Measurements from ENCODE around the gene RBM14.
"Not testable (repeated sequence)": the region's sequence is repeated elsewhere in the genome, so short reads cannot be mapped to it uniquely, and the experiment has no call there.

Gene RBM14

GRCh38 chr11:66595245-66595904 lies 21.1 kb upstream of the RBM14 start:
- in situ Hi-C loops (cut with HindIII; ENCODE audit: low sequenced_read_pairs) = no loop called here

- in situ Hi-C loops (cut with HindIII; ENCODE audit: low sequenced_read_pairs) = no loop called here
Measured at GRCh38 chr11:66598993-66599392, 17.4 kb upstream of the RBM14 start.

- in situ Hi-C loops (cut with HindIII; ENCODE audit: low sequenced_read_pairs) = loop anchor here (5.0 kb wide), 1 partner anchor 43 kb away; no protein-coding TSS in a partner anchor
Measured at GRCh38 chr11:66600219-66600618, 16.2 kb upstream of the RBM14 start.

GRCh38 chr11:66600631-66601233 lies 15.7 kb upstream of the RBM14 start:
- in situ Hi-C loops (cut with HindIII; ENCODE audit: low sequenced_read_pairs) = loop anchor here (5.0 kb wide), 1 partner anchor 43 kb away; no protein-coding TSS in a partner anchor

- in situ Hi-C loops (cut with HindIII; ENCODE audit: low sequenced_read_pairs) = loop anchor here (5.0 kb wide), 1 partner anchor 46 kb away; no protein-coding TSS in a partner anchor
Measured at GRCh38 chr11:66603072-66603471, 13.4 kb upstream of the RBM14 start.

GRCh38 chr11:66604155-66604554 lies 12.3 kb upstream of the RBM14 start:
- in situ Hi-C loops (cut with HindIII; ENCODE audit: low sequenced_read_pairs) = loop anchor here (5.0 kb wide), 1 partner anchor 47 kb away; no protein-coding TSS in a partner anchor

GRCh38 chr11:66606608-66607007 lies 9.8 kb upstream of the RBM14 start:
- in situ Hi-C loops (cut with HindIII; ENCODE audit: low sequenced_read_pairs) = not testable (repeated sequence)

GRCh38 chr11:66607126-66607834 lies 9.2 kb upstream of the RBM14 start:
- in situ Hi-C loops (cut with HindIII; ENCODE audit: low sequenced_read_pairs) = no loop called here

GRCh38 chr11:66609721-66610617 lies 6.5 kb upstream of the RBM14 start:
- in situ Hi-C loops (cut with HindIII; ENCODE audit: low sequenced_read_pairs) = no loop called here

- in situ Hi-C loops (cut with HindIII; ENCODE audit: low sequenced_read_pairs) = no loop called here
Measured at GRCh38 chr11:66612458-66612857, 4.0 kb upstream of the RBM14 start.

- in situ Hi-C loops (cut with HindIII; ENCODE audit: low sequenced_read_pairs) = no loop called here
Measured at GRCh38 chr11:66614073-66614472, 2.4 kb upstream of the RBM14 start.

- in situ Hi-C loops (cut with HindIII; ENCODE audit: low sequenced_read_pairs) = no loop called here
Measured at GRCh38 chr11:66617155-66617834, 865 bp downstream of the RBM14 start.

GRCh38 chr11:66619080-66619554 lies 2.7 kb downstream of the RBM14 start:
- in situ Hi-C loops (cut with HindIII; ENCODE audit: low sequenced_read_pairs) = no loop called here

- in situ Hi-C loops (cut with HindIII; ENCODE audit: low sequenced_read_pairs) = loop anchor here (5.0 kb wide), 2 partner anchors 53 to 82 kb away; partner anchors contain the start of gene RBM4B
Measured at GRCh38 chr11:66624450-66624849, 8.0 kb downstream of the RBM14 start.

- in situ Hi-C loops (cut with HindIII; ENCODE audit: low sequenced_read_pairs) = no loop called here
Measured at GRCh38 chr11:66625041-66625751, 8.8 kb downstream of the RBM14 start.

GRCh38 chr11:66625752-66626149 lies 9.3 kb downstream of the RBM14 start:
- in situ Hi-C loops (cut with HindIII; ENCODE audit: low sequenced_read_pairs) = no loop called here

GRCh38 chr11:66626382-66626781 lies 10.0 kb downstream of the RBM14 start:
- in situ Hi-C loops (cut with HindIII; ENCODE audit: low sequenced_read_pairs) = no loop called here

GRCh38 chr11:66626926-66627325 lies 10.5 kb downstream of the RBM14 start:
- in situ Hi-C loops (cut with HindIII; ENCODE audit: low sequenced_read_pairs) = no loop called here

- in situ Hi-C loops (cut with HindIII; ENCODE audit: low sequenced_read_pairs) = no loop called here
Measured at GRCh38 chr11:66628061-66628603, 11.7 kb downstream of the RBM14 start.

Data from endothelial cell of hepatic sinusoid (primary cell).